Left lung (tissue), 10 donors: ENCODE measurements around the gene STRIT1. TPM values are rescaled to one million over a fixed set of nuclear protein-coding genes. Genes with fewer than 3 reads are reported as not detected.
A peak's percentile ranks its signal among the peaks of the same experiment; 100 is the strongest.

Experiments
- ATAC-seq: fragments of 200-7000 bp; cut with Tn5 transposase; one replicate; pipeline ENCODE4 v1.9.1; 2020; ENCODE audit warnings: moderate library complexity
- DNase-seq, 4 donors: peaks; one replicate each; pipeline ENCODE4 v3.0.0-alpha.2; 2013 to 2020
- H3K27ac ChIP-seq, 2 donors: fragments of 200-600 bp; sonication (generic) in 1 of 2; one replicate each; pipeline versions ENCODE4 v1.5.0 to v1.8.0; 2020 to 2021
- H3K27me3 ChIP-seq, 2 donors: fragments of 200-600 bp; sonication (generic) in 1 of 2; one replicate each; pipeline versions ENCODE4 v1.5.0 to v1.8.0; 2020 to 2021
- H3K36me3 ChIP-seq, 2 donors: fragments of 200-600 bp; sonication (generic) in 1 of 2; one replicate each; pipeline versions ENCODE4 v1.5.0 to v1.8.0; 2020 to 2021
- H3K4me1 ChIP-seq, 2 donors: fragments of 200-600 bp; one replicate each; pipeline ENCODE4 v1.8.0; 2021
- H3K4me3 ChIP-seq, 2 donors: fragments of 200-600 bp; sonication (generic) in 1 of 2; one replicate each; pipeline versions ENCODE4 v1.5.0 to v1.8.0; 2020 to 2021; ENCODE audit warnings: mild to moderate bottlenecking in 1 of 2
- H3K9me3 ChIP-seq, 2 donors: fragments of 200-600 bp; sonication (generic) in 1 of 2; one replicate each; pipeline versions ENCODE4 v1.5.0 to v1.8.0; 2020 to 2021
- intact Hi-C, 2 donors: fragments of 100-400 bp; cut with DNase I; formaldehyde crosslinking; loops; one replicate each; pipeline versions ENCODE4 v1.11.2 to v1.14.2; 2022
- polyA plus RNA-seq, 6 donors: library from polyadenylated mRNA; unstranded; fragments of 120-200 nt; gene quantifications; one replicate each; pipeline ENCODE4 v1.2.1, GENCODE V29; 2013; ENCODE audit not compliant: insufficient read length in 6 of 6
- total RNA-seq, 2 donors: library from RNA; stranded (reverse); fragmentation: NEBNext Ultra II Directional; extraction: Animal tissue kit (Norgen Biotek cat#: 25700); gene quantifications; one replicate each; pipeline ENCODE4 v1.2.1, GENCODE V29; 2021
- TF ChIP-seq, protein P1 (sequence below), 2 donors: fragments of 200-600 bp; sonication (generic) in 1 of 2; IDR thresholded peaks; one replicate each; pipeline versions ENCODE4 v1.5.0 to v1.8.0; 2021; ENCODE audit warnings: antibody characterized with exemption in 2 of 2
- donor health status: DM: no; HTN: yes; CAD: no.
- donor health status: DM: no; HTN: no; CAD: no.

The STRIT1 gene
- total and polyA plus RNA-seq, 8 donors = 0.17 to 0.24 (median 0.20) TPM; not detected in 5

DNA sequence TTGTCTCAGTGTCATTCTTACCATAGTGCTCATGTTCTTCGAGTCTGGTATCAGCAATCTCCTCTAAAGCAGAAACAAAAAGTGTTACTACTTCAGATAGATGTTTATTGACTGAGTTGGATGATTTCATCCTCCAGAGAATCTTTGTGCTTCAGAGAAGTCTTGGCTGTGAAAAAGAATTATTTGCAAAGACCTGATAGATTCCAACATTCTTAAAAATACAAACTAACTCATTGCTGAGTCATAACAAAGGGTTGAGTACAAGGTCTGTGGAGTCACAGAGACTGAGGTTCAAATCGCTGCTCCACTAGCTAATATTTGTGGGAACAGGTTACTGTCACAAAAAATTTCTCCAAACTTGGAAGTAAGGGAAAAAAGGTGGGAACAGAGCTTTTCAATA, 9.0 kb upstream of the STRIT1 start:
- H3K27me3 ChIP-seq = no peaks in the 10 kb centered on the region
- no peak for ATAC-seq
- intact Hi-C loops = no loop called here
- H3K4me3 ChIP-seq = no peak overlapping the region
- no peaks in the 10 kb centered on the region for H3K36me3 ChIP-seq
- TF ChIP-seq, protein P1, sequence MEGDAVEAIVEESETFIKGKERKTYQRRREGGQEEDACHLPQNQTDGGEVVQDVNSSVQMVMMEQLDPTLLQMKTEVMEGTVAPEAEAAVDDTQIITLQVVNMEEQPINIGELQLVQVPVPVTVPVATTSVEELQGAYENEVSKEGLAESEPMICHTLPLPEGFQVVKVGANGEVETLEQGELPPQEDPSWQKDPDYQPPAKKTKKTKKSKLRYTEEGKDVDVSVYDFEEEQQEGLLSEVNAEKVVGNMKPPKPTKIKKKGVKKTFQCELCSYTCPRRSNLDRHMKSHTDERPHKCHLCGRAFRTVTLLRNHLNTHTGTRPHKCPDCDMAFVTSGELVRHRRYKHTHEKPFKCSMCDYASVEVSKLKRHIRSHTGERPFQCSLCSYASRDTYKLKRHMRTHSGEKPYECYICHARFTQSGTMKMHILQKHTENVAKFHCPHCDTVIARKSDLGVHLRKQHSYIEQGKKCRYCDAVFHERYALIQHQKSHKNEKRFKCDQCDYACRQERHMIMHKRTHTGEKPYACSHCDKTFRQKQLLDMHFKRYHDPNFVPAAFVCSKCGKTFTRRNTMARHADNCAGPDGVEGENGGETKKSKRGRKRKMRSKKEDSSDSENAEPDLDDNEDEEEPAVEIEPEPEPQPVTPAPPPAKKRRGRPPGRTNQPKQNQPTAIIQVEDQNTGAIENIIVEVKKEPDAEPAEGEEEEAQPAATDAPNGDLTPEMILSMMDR (IDR thresholded peaks at IDR 0.05) = no peak
- peaks cover 0 to 6% of the 10 kb centered on the region in 2 donors for H3K9me3 ChIP-seq
- H3K4me1 ChIP-seq = no peaks in the 10 kb centered on the region
- DNase-seq = no peak
- no peak overlapping the region for H3K27ac ChIP-seq

- Histone ChIP-seq H3K4me1 (no peaks in the 10 kb centered on the region), H3K4me3 (no peak overlapping the region), H3K27ac (no peak overlapping the region), H3K36me3 (no peaks in the 10 kb centered on the region), H3K9me3 (peaks cover 0 to 21% of the 10 kb centered on the region in 2 donors), H3K27me3 (no peaks in the 10 kb centered on the region)
- intact Hi-C loops = no loop called here
- TF ChIP-seq, protein P1 (IDR thresholded peaks at IDR 0.05) = no peak
- DNase-seq (no peak), ATAC-seq (no peak)
Measured at GRCh38 chr3:155297100-155297499, 3.6 kb upstream of the STRIT1 start.

DNA sequence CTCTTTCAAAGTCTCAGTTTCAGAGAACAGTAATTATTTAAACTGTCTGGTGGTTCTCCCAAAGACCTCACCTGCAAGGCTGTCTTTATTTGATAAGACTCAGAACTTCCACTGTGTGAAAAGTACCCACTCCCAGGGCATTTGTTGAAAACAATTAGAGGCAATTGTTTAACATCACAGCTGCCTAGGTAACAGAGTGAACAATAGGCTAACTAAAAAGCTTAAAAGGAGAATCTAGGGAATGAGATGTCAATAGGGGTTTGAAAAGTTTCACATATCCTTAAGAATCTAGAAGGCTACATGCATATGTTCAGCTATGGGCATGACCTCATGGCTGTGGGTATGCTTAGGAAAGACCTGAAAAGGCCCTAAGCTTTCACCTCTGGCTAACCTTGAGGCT, 2.9 kb upstream of the STRIT1 start:
- Histone ChIP-seq H3K9me3 (peaks cover 0 to 21% of the 10 kb centered on the region in 2 donors), H3K4me3 (no peak overlapping the region), H3K36me3 (no peaks in the 10 kb centered on the region), H3K4me1 (no peaks in the 10 kb centered on the region), H3K27me3 (no peaks in the 10 kb centered on the region), H3K27ac (no peak overlapping the region)
- TF ChIP-seq, protein P1 (IDR thresholded peaks at IDR 0.05) = no peak
- intact Hi-C loops = no loop called here
- ATAC-seq (no peak), DNase-seq (no peak)

- H3K27me3 ChIP-seq = no peaks in the 10 kb centered on the region
- no peak overlapping the region for H3K4me3 ChIP-seq
- DNase-seq (no peak), ATAC-seq (no peak)
- H3K9me3 ChIP-seq = peaks cover 0 to 16% of the 10 kb centered on the region in 2 donors
- intact Hi-C loops = no loop called here
- H3K36me3 ChIP-seq = no peaks in the 10 kb centered on the region
- TF ChIP-seq, protein P1 (IDR thresholded peaks at IDR 0.05) = no peak
- H3K27ac ChIP-seq = no peak overlapping the region
- no peaks in the 10 kb centered on the region for H3K4me1 ChIP-seq
Measured at GRCh38 chr3:155292693-155293092, 790 bp downstream of the STRIT1 start.

DNA sequence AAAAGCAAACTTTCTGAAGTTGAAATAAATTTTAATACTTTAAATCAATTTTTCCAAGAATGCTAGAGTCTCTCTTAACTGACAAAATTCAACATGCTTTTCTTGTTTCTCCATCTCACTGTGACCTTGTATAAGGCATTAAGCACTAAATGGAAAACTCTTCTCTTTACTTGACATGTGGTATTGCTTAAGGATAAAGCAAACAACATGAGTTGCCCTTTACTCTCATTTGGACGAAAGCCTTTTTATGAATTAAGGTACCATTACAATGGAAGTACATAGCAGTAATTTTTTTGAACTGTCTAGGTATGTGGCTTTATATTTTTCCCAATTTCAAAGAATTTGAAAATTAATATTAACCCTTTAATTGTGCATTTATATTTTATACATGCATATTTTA, 1.4 kb downstream of the STRIT1 start:
- peaks cover 0 to 11% of the 10 kb centered on the region in 2 donors for H3K9me3 ChIP-seq
- H3K27me3 ChIP-seq = no peaks in the 10 kb centered on the region
- ATAC-seq (peak; percentile 79), DNase-seq (no peak)
- H3K27ac ChIP-seq = no peak overlapping the region
- TF ChIP-seq, protein P1 (IDR thresholded peaks at IDR 0.05) = no peak
- H3K4me3 ChIP-seq = no peak overlapping the region
- intact Hi-C loops = no loop called here
- H3K36me3 ChIP-seq = no peaks in the 10 kb centered on the region
- H3K4me1 ChIP-seq = no peaks in the 10 kb centered on the region
